Glutamatergic neuron (in vitro differentiated cells): ENCODE data around the gene SNX8. TPM values are rescaled to one million over a fixed set of nuclear protein-coding genes. Genes with fewer than 3 reads are reported as not detected.

ENCODE experiments used
- DNase-seq: peaks from one replicate; pipeline ENCODE4 v3.0.0; 2022
- H3K27ac Mint-ChIP-seq: one replicate; pipeline ENCODE4 v1.8.0; 2020; ENCODE audit warnings: mild to moderate bottlenecking, mixed read lengths, inconsistent platforms; ENCODE audit not compliant: unreplicated experiment
- H3K27me3 Mint-ChIP-seq: one replicate; pipeline ENCODE4 v1.8.0; 2020; ENCODE audit warnings: mild to moderate bottlenecking, moderate library complexity, mixed read lengths, inconsistent platforms; ENCODE audit not compliant: unreplicated experiment
- H3K36me3 Mint-ChIP-seq: one replicate; pipeline ENCODE4 v1.8.0; 2020; ENCODE audit warnings: mild to moderate bottlenecking, mixed read lengths, inconsistent platforms; ENCODE audit not compliant: unreplicated experiment
- H3K4me1 Mint-ChIP-seq: one replicate; pipeline ENCODE4 v1.8.0; 2020; ENCODE audit warnings: mild to moderate bottlenecking, low read depth, mixed read lengths, inconsistent platforms; ENCODE audit not compliant: unreplicated experiment
- H3K4me3 Mint-ChIP-seq: one replicate; pipeline ENCODE4 v1.8.0; 2020; ENCODE audit warnings: mild to moderate bottlenecking, mixed read lengths, inconsistent platforms; ENCODE audit not compliant: unreplicated experiment
- H3K9me3 Mint-ChIP-seq: one replicate; pipeline ENCODE4 v1.8.0; 2020; ENCODE audit warnings: mild to moderate bottlenecking, moderate library complexity, mixed read lengths, inconsistent platforms; ENCODE audit not compliant: unreplicated experiment
- CTCF ChIP-seq: fragments of 200-600 bp; sonication (generic); IDR thresholded peaks from one replicate; pipeline ENCODE4 v1.5.0; 2021; ENCODE audit not compliant: partially characterized antibody, unreplicated experiment
- total RNA-seq: library from RNA; stranded (reverse); fragmentation: NEBNext Ultra II Directional; extraction: Animal tissue kit (Norgen Biotek cat#: 25700); gene quantifications from one replicate; pipeline ENCODE4 v1.2.1, GENCODE V29; 2021; ENCODE audit not compliant: unreplicated experiment

The SNX8 gene
- total RNA-seq, 1 donor from 2014 or later = 22.2 TPM

DNA sequence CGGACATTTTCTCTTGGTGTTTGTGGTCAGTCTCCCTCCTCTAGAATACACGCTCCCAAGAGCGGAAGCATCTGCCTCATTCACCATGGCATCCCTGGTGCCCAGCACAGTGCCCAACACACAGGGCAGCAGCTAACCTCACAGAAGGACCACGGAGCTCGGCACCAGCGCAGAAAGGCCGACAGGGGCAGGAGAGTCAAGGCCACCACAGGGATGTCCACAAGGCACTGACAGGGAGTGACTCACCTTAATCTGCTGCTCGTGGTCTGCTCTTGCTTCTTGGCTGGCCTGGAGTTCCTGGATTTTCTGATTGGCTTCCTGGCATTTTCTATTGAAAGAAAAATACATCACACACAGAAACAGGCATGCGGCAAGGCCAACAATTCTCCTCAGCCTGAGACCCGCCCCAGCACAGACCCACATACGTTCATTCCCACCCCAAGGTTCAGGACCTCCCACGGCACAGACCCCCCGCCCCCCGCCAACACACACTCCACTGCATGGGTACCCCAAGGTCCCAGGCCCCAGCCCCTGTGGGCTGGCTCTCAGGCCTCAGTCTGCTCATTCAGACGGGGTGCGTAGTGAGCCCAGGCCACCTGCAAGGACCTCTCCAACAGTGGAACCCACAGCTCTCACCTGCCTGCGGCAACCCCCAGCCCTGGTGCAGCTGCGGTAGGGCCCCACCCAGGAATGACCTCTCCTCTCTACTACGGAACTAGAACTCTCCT, 96.4 kb downstream of the SNX8 start:
- peaks cover 2% of the 10 kb centered on the region for H3K9me3 Mint-ChIP-seq
- peaks cover under 1% of the 10 kb centered on the region for H3K36me3 Mint-ChIP-seq
- no peak for DNase-seq
- H3K27me3 Mint-ChIP-seq = peaks cover 9% of the 10 kb centered on the region
- TF ChIP-seq CTCF = no peak
- no peaks in the 10 kb centered on the region for H3K4me1 Mint-ChIP-seq
- no peak overlapping the region for H3K4me3 Mint-ChIP-seq
- H3K27ac Mint-ChIP-seq = no peak overlapping the region

GRCh38 chr7:2217206-2217605, 97.0 kb downstream of the SNX8 start:
- TF ChIP-seq CTCF = no peak
- peaks cover 9% of the 10 kb centered on the region for H3K27me3 Mint-ChIP-seq
- H3K27ac Mint-ChIP-seq = no peak overlapping the region
- no peaks in the 10 kb centered on the region for H3K4me1 Mint-ChIP-seq
- peaks cover 2% of the 10 kb centered on the region for H3K9me3 Mint-ChIP-seq
- H3K36me3 Mint-ChIP-seq = peaks cover 7% of the 10 kb centered on the region
- H3K4me3 Mint-ChIP-seq = no peak overlapping the region
- no peak for DNase-seq

DNA sequence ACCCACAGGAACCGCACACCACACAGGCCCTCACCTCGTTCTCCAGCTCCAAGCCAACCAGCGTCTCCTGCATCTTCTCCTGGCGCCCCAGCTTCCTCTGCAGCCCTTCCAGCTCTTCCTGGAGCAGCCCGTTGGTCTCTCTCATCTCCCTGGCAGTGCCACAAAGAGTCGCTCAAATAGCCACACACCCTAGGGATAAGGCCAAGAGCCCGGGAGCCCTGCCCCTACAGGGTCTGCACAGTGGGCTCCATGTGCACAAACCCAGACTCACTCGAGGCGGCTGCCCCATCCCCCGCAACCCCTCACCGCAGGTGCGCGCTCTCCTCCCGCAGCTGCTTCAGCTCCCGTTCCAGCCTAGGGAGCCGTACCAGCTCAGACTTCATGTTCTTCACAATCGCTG, 98.4 kb downstream of the SNX8 start:
- DNase-seq = no peak
- Mint-ChIP-seq H3K27me3 (peaks cover 6% of the 10 kb centered on the region), H3K9me3 (no peaks in the 10 kb centered on the region), H3K27ac (no peak overlapping the region), H3K4me3 (no peak overlapping the region), H3K36me3 (peaks cover 7% of the 10 kb centered on the region), H3K4me1 (no peaks in the 10 kb centered on the region)
- TF ChIP-seq CTCF = no peak

DNA sequence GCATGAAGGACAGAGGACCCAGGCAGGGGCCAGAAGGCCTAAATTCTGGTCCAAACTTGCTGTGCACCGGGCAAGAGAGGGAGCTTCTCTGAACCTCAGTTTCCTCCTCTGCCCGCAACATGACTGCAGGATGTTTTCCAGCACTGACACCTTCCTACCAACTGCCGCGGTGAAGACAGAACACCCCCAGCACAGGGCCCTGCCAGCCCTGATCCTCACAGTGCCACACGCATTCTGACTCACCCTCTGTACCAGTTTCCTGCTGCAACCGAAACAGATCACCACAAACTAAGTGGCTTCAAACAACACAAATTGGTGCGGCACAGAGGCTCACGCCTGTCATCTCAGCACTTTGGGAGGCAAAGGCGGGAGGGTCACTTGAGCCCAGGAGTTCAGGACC, 99.6 kb downstream of the SNX8 start:
- Mint-ChIP-seq H3K4me3 (no peak overlapping the region), H3K27me3 (peaks cover 6% of the 10 kb centered on the region), H3K27ac (no peak overlapping the region), H3K36me3 (peaks cover 7% of the 10 kb centered on the region), H3K9me3 (no peaks in the 10 kb centered on the region), H3K4me1 (peaks cover 1% of the 10 kb centered on the region)
- TF ChIP-seq CTCF = no peak
- no peak for DNase-seq

DNA sequence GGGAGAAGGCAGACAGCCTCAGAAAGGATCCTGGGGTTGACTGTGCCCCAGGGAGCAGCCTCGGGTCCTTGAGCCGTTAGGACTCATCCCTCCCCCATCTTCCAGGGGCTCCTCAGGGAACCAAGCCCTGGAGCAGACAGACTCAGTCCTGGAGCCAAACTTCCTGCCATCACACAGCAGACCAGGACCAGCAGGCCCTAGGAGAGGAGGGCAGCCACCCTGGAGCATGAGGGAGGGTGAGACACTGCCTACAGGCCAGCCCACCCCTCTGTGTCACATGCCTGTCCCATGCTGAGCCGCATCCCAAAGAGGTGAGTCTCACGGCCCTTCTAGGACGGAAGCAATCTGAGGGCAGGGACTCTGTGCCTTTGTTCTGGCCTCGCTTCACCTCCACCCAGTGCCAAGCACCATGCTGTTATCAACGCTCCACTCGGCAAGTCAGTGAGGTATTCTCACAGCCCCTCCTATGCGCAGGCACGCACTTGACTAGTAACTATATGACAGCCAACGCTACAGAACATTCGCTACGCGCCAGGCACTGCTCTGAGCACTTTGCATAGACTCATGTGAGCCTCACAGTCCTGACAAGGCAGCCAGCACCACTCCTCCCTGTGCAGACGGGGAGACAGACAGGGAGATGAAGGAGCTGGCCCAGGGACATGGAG, 100.6 kb downstream of the SNX8 start:
- no peak for TF ChIP-seq CTCF
- no peak for DNase-seq
- H3K4me1 Mint-ChIP-seq = peaks cover 7% of the 10 kb centered on the region
- H3K9me3 Mint-ChIP-seq = no peaks in the 10 kb centered on the region
- peaks cover 9% of the 10 kb centered on the region for H3K27me3 Mint-ChIP-seq
- H3K4me3 Mint-ChIP-seq = no peak overlapping the region
- no peak overlapping the region for H3K27ac Mint-ChIP-seq
- H3K36me3 Mint-ChIP-seq = peaks cover 7% of the 10 kb centered on the region
